NCI-H1105 treated with DMSO at 0.1 percent for 48 hours (cell line): Measurements from ENCODE around the gene ARHGEF2.
"Not testable (repeated sequence)": the region's sequence is repeated elsewhere in the genome, so short reads cannot be mapped to it uniquely, and the experiment has no call there.

Source experiments
- DNase-seq: peaks from one replicate; lab custom pipeline; 2025; lab: John Stamatoyannopoulos, UW

The ARHGEF2 gene

DNA sequence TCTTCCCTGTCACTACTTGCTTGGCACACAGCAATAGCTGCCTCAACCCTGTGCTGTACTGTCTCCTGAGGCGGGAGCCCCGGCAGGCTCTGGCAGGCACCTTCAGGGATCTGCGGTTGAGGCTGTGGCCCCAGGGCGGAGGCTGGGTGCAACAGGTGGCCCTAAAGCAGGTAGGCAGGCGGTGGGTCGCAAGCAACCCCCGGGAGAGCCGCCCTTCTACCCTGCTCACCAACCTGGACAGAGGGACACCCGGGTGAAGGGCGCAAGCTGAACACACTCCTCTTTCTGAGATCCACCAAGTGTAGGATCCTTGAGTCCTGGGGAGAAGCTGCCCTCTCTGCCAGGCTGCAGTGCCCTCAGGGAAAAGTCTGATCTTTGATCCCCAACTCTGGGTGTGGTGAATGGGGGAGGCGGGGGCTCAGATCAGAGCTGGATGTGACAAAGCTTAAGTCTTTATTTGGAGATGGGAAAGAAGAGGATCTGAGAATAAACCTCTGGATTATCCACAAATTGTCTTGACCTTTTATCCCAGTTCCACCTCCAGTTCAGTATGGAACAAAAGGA lies 35.7 kb downstream of the ARHGEF2 start:
- DNase-seq: no peak

GRCh38 chr1:155941845-155942531 lies 36.4 kb downstream of the ARHGEF2 start:
- no peak for DNase-seq

GRCh38 chr1:155940993-155941844 lies 37.1 kb downstream of the ARHGEF2 start, which contains the start of gene RXFP4:
RXFP4 (plus strand) TSS chr1:155941638; CDS start chr1:155941710, 72 bp downstream.
- DNase-seq: no peak

- no peak for DNase-seq
Observed at GRCh38 chr1:155940482-155940992, 37.8 kb downstream of the ARHGEF2 start.

GRCh38 chr1:155938220-155938627 lies 40.1 kb downstream of the ARHGEF2 start:
- peak; percentile 75 for DNase-seq

- peak; percentile 36 for DNase-seq
Observed at GRCh38 chr1:155934936-155935590, 43.3 kb downstream of the ARHGEF2 start.

DNA sequence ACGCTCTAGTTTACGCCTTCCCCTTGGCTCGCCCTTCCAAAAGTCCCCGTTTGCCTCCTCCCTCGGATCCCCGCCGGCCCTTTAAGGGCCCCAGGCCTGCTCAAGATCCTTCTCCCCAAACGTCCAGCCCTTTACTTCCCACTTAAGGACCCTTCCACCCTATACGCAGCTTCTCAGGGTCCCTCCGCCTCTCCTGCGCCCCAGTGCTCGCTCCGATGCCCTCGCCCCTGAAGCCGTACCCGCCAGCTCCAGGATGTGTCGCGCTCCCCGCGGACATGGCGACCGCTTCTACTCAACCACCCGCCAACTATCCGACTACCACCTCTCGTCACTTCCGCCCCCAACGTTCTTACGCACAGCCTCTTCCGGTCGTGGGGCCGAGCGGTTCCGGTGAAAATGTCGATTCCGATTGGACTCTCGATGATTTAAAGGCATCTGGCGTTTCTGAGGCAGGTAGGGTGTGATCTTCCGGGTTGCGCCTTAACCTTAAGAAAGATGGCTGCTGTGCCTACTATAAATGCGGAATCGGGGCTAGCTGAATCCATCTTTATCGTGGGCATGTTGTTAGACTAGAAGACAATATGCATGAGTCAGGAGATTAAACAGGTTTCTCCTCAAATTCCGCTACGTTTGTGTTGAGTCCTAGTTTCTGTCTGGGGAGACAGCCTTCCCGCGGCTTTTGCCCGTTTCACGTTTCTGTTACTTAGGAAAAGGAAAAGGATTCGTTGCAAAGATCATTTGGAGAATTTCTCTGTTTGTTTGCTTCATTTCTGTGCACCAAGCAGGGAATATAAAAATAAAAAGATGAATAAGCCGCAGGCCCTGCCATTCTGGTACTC lies 44.0 kb downstream of the ARHGEF2 start, which contains the start of gene KHDC4:
Gene KHDC4, minus strand, starts transcription at position 317 of the 839 bp plus-strand sequence. Its CDS starts 40 bp downstream, at position 277.
- DNase-seq: peak; percentile 99

DNA sequence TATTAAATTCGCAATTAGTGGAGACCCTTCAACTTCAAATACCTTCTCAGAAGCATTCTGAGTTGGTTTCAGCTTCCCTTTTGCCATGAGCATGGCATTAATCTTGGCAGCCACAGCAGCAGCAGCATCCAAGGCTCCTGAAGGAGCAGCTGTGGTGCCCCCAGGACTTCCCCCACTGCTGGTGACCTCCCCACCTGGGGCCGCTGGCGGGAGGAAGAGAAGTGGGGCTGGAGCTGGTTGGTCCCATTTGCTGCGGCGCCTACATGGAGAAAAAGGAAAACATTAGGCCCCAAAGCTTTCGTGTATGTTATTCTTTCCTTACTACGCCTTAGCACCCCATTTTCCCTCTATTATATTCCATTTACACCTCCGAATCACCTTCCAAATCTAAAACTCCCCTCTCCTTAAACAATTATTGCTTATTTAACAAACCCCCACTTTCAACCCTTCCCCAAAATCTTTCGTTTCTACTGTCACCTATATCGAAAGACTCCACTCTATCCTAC lies 44.7 kb downstream of the ARHGEF2 start:
- DNase-seq: peak; percentile 12

DNA sequence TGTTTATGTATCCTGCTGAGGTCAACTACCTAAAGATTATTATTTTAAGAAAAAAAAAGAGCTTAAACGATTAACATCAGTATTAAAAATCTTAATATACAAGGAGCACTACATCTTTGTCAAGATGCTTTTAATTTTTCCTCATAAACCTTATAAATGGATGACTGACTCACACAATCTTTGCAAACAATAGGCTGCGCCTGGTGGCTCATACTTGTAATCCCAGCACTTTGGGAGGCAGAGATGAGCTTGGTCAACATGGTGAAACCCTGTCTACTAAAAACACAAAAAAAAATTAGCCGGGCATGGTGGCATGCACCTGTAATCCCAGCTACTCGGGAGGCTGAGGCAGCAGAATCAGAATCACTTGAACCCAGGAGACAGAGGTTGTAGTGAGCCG lies 45.9 kb downstream of the ARHGEF2 start:
- no peak for DNase-seq

DNA sequence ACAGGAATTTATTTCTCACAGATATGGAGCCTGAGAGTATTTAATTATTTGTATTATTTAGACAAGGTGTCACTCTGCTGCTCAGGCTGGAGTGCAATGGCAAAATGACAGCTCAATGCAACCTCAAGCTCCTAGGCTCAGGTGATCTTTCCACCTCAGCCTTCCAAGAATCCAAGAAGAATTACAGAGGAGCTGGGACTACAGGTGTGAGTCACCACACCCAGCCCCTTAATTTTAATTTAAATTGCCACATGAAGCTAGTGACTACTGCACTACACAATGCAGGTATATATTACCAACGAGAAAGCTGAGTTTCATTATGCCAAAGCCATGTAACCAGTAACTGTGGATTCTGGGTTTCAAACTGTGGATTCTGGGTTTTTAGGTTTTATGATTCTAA lies 46.3 kb downstream of the ARHGEF2 start:
- DNase-seq: no peak

DNA sequence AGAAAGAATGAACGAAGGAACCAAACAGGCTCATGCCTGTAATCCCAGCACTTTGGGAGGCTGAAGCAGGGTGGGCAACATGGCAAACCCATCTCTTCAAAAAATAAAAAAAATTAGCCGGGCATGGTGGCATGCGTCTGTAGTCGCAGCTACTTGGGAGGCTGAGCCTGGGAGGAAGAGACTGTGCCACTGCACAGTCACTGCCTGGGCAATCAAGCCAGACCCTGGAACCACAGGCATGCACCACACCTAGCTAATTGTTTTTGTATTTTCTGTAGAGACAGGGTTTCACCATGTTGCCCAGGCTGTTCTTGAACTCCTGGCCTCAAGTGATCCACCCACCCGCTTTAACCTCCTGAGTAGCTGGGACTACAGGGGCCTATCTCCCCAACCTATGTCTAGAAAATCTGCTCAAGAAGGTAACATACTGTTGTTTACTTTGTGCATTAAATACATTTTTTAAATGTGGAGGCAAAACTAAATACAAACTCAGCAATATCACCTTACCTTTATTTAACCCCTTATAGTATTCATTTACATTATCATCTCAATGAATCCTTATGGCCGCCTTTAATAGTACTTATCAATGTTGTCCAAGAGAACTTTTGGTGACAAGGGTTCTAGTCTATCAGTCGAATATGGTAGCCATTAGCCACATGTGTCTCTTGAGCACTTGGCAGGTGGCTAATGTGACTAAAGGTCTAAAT lies 46.9 kb downstream of the ARHGEF2 start:
- no peak for DNase-seq

DNA sequence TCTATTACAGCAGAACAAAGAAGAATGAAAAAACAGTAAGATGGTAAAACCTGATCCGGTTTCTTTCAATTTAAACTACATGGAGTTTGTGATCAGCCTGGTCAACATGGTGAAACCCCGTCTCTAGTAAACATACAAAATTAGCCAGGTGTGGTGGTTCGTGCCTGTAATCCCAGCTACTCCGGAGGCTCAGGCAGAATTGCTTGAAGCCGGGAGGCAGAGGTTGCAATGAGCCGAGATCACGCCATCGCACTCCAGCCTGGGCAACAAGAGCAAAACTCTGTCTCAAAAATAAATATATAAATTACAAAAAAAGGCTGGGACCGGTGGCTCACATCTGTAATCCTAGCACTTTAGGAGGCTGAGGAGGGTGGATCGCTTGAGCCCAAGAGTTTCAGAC lies 47.6 kb downstream of the ARHGEF2 start:
- DNase-seq: not testable (repeated sequence)

GRCh38 chr1:155929057-155929456 lies 49.3 kb downstream of the ARHGEF2 start:
- DNase-seq: no peak

GRCh38 chr1:155925506-155925905 lies 52.8 kb downstream of the ARHGEF2 start:
- DNase-seq: no peak

GRCh38 chr1:155920717-155921116 lies 57.6 kb downstream of the ARHGEF2 start:
- DNase-seq: no peak

GRCh38 chr1:155919801-155920200 lies 58.5 kb downstream of the ARHGEF2 start:
- no peak for DNase-seq

GRCh38 chr1:155918660-155919059 lies 59.7 kb downstream of the ARHGEF2 start:
- DNase-seq: no peak

- DNase-seq: no peak
Observed at GRCh38 chr1:155913969-155914757, 64.2 kb downstream of the ARHGEF2 start.

DNA sequence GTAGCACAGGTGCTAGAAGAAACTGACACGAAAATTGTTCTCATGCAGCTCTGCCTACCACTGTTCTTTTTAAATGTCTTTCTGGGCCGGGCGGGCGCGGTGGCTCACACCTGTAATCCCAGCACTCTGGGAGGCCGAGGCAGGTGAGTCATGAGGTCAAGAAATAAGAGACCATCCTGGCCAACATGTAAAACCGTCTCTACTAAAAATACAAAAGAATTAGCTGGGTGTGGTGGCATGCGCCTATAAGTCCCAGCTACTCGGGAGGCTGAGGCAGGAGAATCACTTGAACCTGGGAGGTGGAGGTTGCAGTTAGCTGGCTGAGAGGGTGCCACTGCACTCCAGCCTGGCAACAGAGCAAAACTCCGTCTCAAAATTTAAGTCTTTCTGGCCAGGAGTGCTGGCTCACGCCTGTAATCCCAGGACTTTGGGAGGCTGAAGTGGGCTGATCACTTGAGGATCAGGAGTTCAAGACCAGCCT lies 66.3 kb downstream of the ARHGEF2 start:
- no peak for DNase-seq
